ENCODE results near the gene NDEL1. TPM values are rescaled to one million over a fixed set of nuclear protein-coding genes. Genes with fewer than 3 reads are reported as not detected.

The NDEL1 gene
- total and polyA plus RNA-seq, 3 donors from 2014 or later, result 51.2 to 85.4 (median 73.1) TPM

GRCh38 chr17:8455665-8456209, 20.1 kb downstream of the NDEL1 start:
- intact Hi-C loops (cut with DNase I; ENCODE audit: low total_unique reads), result no loop called here
- no peak for DNase-seq
- WGBS, 2 donors, result 67 to 73% methylated on average over 2 of the region's 2 CpGs
- Histone ChIP-seq H3K4me1 (no peaks in the 10 kb centered on the region), H3K9me3 (no peaks in the 10 kb centered on the region), H3K4me3 (no peak overlapping the region), H3K27me3 (no peaks in the 10 kb centered on the region), H3K36me3 (ENCODE audit: low read depth, missing control alignments) (no peaks in the 10 kb centered on the region), H3K27ac (no peak overlapping the region)
- TF ChIP-seq POLR2A (IDR thresholded peaks at IDR 0.05) (no peak), CTCF (IDR thresholded peaks at IDR 0.05) (no peak)

GRCh38 chr17:8458128-8458527, 22.4 kb downstream of the NDEL1 start:
- Histone ChIP-seq H3K4me1 (no peaks in the 10 kb centered on the region), H3K27ac (no peak overlapping the region), H3K9me3 (no peaks in the 10 kb centered on the region), H3K4me3 (no peak overlapping the region), H3K36me3 (ENCODE audit: low read depth, missing control alignments) (no peaks in the 10 kb centered on the region), H3K27me3 (no peaks in the 10 kb centered on the region)
- no peak for DNase-seq
- TF ChIP-seq CTCF (IDR thresholded peaks at IDR 0.05) (no peak), POLR2A (IDR thresholded peaks at IDR 0.05) (no peak)
- WGBS, 2 donors, result 89 to 94% methylated on average over 6 of the region's 6 CpGs
- intact Hi-C loops (cut with DNase I; ENCODE audit: low total_unique reads), result no loop called here

GRCh38 chr17:8459107-8459506, 23.4 kb downstream of the NDEL1 start:
- H3K9me3 ChIP-seq, result no peaks in the 10 kb centered on the region
- H3K4me1 ChIP-seq, result no peaks in the 10 kb centered on the region
- no peaks in the 10 kb centered on the region for H3K27me3 ChIP-seq
- WGBS, 2 donors, result 86 to 92% methylated on average over 4 of the region's 4 CpGs
- TF ChIP-seq POLR2A (IDR thresholded peaks at IDR 0.05), result no peak
- TF ChIP-seq CTCF (IDR thresholded peaks at IDR 0.05), result no peak
- H3K36me3 ChIP-seq (ENCODE audit: low read depth, missing control alignments), result no peaks in the 10 kb centered on the region
- intact Hi-C loops (cut with DNase I; ENCODE audit: low total_unique reads), result no loop called here
- H3K4me3 ChIP-seq, result no peak overlapping the region
- no peak overlapping the region for H3K27ac ChIP-seq
- no peak for DNase-seq

- Histone ChIP-seq H3K27me3 (no peaks in the 10 kb centered on the region), H3K4me3 (no peak overlapping the region), H3K4me1 (peaks cover under 1% of the 10 kb centered on the region), H3K27ac (no peak overlapping the region), H3K9me3 (no peaks in the 10 kb centered on the region), H3K36me3 (ENCODE audit: low read depth, missing control alignments) (no peaks in the 10 kb centered on the region)
- no peak for DNase-seq
- WGBS, 2 donors, result 95 to 98% methylated on average over 3 of the region's 3 CpGs
- no peak for TF ChIP-seq POLR2A (IDR thresholded peaks at IDR 0.05)
- TF ChIP-seq CTCF (IDR thresholded peaks at IDR 0.05), result no peak
- intact Hi-C loops (cut with DNase I; ENCODE audit: low total_unique reads), result no loop called here
These were observed 24.1 kb downstream of the NDEL1 start for GRCh38 chr17:8459831-8460230.

DNA sequence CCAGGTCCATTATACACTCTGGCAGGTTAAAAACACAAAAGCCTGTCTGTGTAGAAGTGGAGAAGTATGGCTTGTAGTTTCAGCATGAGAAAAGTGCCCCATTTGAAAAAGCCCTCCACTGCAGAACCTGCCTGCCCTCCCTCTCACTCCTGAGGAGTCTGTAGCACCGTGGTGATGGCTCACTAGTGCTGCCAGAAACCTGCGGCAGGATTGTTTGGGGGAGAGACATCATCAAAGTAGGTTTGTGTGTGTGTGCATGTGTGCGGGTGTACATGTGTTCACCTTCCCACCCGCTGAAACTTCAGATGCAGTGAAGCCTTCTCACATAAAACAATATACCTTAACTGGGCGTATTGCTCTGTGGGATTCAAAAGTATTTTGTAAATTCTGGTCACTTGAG, 26.9 kb downstream of the NDEL1 start:
- Histone ChIP-seq H3K9me3 (no peaks in the 10 kb centered on the region), H3K4me3 (no peak overlapping the region), H3K4me1 (peaks cover 21% of the 10 kb centered on the region), H3K27ac (no peak overlapping the region), H3K27me3 (no peaks in the 10 kb centered on the region), H3K36me3 (ENCODE audit: low read depth, missing control alignments) (no peaks in the 10 kb centered on the region)
- intact Hi-C loops (cut with DNase I; ENCODE audit: low total_unique reads), result no loop called here
- TF ChIP-seq CTCF (IDR thresholded peaks at IDR 0.05), result no peak
- TF ChIP-seq POLR2A (IDR thresholded peaks at IDR 0.05), result no peak
- DNase-seq, result no peak
- 72 to 77% methylated on average over 5 of the region's 5 CpGs for WGBS, 2 donors
